GM18498 (cell line): ENCODE measurements around the gene MYH16.
"Not testable (repeated sequence)": the region's sequence is repeated elsewhere in the genome, so short reads cannot be mapped to it uniquely, and the experiment has no call there.

Experiments used
- ATAC-seq: cut with Tn5 transposase; IDR thresholded peaks from one replicate; pipeline ENCODE4 v1.9.1; 2021; ENCODE audit warnings: mild to moderate bottlenecking, moderate library complexity; ENCODE audit not compliant: unreplicated experiment

Gene MYH16

GRCh38 chr7:99301496-99301895 lies 28.9 kb downstream of the MYH16 start:
- ATAC-seq = no peak

- no peak for ATAC-seq
Measured at GRCh38 chr7:99305473-99306260, 33.0 kb downstream of the MYH16 start.

GRCh38 chr7:99308461-99309074 lies 35.9 kb downstream of the MYH16 start:
- no peak for ATAC-seq

- no peak for ATAC-seq
Measured at GRCh38 chr7:99309111-99309510, 36.5 kb downstream of the MYH16 start.

- ATAC-seq = no peak
Measured at GRCh38 chr7:99310004-99310403, 37.4 kb downstream of the MYH16 start.

GRCh38 chr7:99311702-99312101 lies 39.1 kb downstream of the MYH16 start:
- ATAC-seq = no peak

- ATAC-seq = peak; percentile 50
Measured at GRCh38 chr7:99312316-99313203, 39.9 kb downstream of the MYH16 start.

GRCh38 chr7:99313204-99313573 lies 40.5 kb downstream of the MYH16 start:
- ATAC-seq = peak; percentile 26

- no peak for ATAC-seq
Measured at GRCh38 chr7:99314504-99314903, 41.9 kb downstream of the MYH16 start.

GRCh38 chr7:99320371-99320770 lies 47.7 kb downstream of the MYH16 start:
- ATAC-seq = no peak

GRCh38 chr7:99322659-99323058 lies 50.0 kb downstream of the MYH16 start:
- not testable (repeated sequence) for ATAC-seq

- no peak for ATAC-seq
Measured at GRCh38 chr7:99324559-99324958, 51.9 kb downstream of the MYH16 start.

GRCh38 chr7:99325001-99325493 lies 52.4 kb downstream of the MYH16 start:
- no peak for ATAC-seq

GRCh38 chr7:99325592-99326407 lies 53.2 kb downstream of the MYH16 start, which contains the start of gene ARPC1A:
ARPC1A (plus strand) TSS chr7:99325898; CDS start chr7:99333354, 7,456 bp downstream.
- peak; percentile 89 for ATAC-seq

GRCh38 chr7:99326408-99326782 lies 53.8 kb downstream of the MYH16 start:
- ATAC-seq = no peak

- ATAC-seq = not testable (repeated sequence)
Measured at GRCh38 chr7:99330314-99330961, 57.8 kb downstream of the MYH16 start.

- ATAC-seq = no peak
Measured at GRCh38 chr7:99331002-99331401, 58.4 kb downstream of the MYH16 start.

GRCh38 chr7:99339595-99339994 lies 67.0 kb downstream of the MYH16 start:
- no peak for ATAC-seq

- no peak for ATAC-seq
Measured at GRCh38 chr7:99340659-99341058, 68.0 kb downstream of the MYH16 start.

GRCh38 chr7:99344061-99344647 lies 71.5 kb downstream of the MYH16 start:
- no peak for ATAC-seq
